Measurements from ENCODE around the gene PLXNA1.

Gene PLXNA1

DNA sequence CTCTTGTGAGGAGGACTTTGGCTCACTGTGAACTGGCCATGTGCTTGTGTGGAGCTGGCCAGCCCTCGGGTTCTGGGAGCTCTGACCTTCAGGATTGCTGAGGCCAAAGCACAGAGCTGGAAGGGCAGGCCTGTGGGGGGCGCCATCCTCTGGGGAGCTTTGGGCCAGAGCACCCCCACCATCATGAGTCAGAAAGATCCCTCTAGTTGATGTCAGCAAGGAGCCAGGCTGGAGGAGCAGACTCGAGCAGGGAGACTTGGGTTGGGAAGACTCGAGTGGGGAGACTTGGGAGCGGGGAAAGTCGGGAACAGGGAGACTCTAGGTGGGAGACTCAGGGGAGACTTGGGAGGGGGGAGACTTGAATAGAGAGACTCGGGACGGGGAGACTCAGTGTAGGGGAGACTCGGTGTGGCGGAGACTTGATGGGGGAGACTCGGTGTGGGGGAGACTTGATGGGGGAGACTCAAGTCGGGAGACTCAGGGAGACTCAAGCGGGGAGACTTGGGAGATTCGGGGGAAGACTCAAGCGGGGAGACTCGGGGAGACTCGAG is 37.7 kb upstream of the PLXNA1 start:
- H3K4me3 ChIP-seq (ENCODE audit: low read depth, low read length), result no peak overlapping the region
- TF ChIP-seq, protein P1, sequence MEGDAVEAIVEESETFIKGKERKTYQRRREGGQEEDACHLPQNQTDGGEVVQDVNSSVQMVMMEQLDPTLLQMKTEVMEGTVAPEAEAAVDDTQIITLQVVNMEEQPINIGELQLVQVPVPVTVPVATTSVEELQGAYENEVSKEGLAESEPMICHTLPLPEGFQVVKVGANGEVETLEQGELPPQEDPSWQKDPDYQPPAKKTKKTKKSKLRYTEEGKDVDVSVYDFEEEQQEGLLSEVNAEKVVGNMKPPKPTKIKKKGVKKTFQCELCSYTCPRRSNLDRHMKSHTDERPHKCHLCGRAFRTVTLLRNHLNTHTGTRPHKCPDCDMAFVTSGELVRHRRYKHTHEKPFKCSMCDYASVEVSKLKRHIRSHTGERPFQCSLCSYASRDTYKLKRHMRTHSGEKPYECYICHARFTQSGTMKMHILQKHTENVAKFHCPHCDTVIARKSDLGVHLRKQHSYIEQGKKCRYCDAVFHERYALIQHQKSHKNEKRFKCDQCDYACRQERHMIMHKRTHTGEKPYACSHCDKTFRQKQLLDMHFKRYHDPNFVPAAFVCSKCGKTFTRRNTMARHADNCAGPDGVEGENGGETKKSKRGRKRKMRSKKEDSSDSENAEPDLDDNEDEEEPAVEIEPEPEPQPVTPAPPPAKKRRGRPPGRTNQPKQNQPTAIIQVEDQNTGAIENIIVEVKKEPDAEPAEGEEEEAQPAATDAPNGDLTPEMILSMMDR (IDR thresholded peaks at IDR 0.05; ENCODE audit: borderline replicate concordance, insufficient read depth, low read depth, low read length), result no peak; the same call in 1 of the 2 replicates

DNA sequence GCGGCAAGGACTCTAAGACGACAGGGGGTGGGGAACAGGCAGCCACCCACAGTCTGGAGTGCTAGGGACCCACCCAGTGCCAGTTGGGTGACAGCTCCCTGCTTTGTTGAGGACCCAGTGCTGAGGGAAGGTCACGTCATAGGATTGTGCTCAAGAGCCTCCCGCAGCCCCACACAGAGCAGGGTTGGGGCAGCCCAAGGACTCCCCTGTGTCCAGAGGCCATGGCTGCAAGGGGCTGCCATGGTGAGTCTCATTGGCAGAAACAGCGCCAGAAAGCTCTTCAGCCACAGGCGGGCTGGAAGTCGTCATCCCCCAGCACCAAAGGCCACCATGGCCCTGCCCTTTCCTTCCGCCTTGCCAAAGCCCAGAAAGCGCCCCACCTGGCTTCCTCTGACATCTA is 37.0 kb upstream of the PLXNA1 start:
- TF ChIP-seq, protein P1 (IDR thresholded peaks at IDR 0.05; ENCODE audit: borderline replicate concordance, insufficient read depth, low read depth, low read length), result no peak
- H3K4me3 ChIP-seq (ENCODE audit: low read depth, low read length), result no peak overlapping the region

DNA sequence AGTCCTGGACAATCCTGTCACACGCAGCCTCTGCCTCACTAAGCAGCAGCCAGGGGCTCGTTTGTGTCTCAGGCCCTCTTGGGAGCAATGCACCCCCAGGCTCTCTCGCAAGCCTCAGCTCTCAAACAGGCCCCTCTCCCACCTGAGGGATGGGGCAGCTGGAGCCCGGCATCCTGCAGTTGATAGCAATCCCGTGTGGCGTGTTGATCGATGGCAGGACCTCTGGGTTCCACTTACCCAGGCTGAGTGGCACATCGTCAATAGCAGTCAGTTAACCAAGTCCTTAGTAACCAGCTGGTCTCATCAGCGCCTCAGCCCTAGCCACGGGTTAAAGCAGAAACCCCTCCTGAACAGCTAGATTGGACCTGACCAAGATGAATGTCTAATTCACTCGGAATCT is 36.5 kb upstream of the PLXNA1 start:
- no peak overlapping the region for H3K4me3 ChIP-seq (ENCODE audit: low read depth, low read length)
- TF ChIP-seq, protein P1 (IDR thresholded peaks at IDR 0.05; ENCODE audit: borderline replicate concordance, insufficient read depth, low read depth, low read length), result no peak

DNA sequence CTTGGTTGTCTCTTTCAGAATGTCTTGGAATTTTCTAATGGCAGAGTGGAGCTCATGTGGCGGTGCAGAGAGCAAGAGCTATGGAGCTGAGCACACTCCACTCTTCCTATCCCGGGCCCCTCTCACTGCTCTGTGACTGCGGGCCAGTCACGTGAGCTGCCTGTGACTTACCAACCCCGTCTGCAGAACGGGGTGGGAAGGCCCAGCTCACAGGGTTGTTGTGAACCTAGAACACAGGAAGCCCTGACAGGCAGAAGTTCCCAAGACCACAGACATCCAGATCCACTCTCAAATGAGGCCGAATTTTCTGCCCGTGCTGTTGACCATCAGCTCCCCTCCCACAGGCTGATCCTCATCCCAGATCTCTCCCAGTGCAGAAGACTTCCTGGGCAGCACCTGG is 35.5 kb upstream of the PLXNA1 start:
- H3K4me3 ChIP-seq (ENCODE audit: low read depth, low read length), result no peak overlapping the region
- TF ChIP-seq, protein P1 (IDR thresholded peaks at IDR 0.05; ENCODE audit: borderline replicate concordance, insufficient read depth, low read depth, low read length), result no peak

DNA sequence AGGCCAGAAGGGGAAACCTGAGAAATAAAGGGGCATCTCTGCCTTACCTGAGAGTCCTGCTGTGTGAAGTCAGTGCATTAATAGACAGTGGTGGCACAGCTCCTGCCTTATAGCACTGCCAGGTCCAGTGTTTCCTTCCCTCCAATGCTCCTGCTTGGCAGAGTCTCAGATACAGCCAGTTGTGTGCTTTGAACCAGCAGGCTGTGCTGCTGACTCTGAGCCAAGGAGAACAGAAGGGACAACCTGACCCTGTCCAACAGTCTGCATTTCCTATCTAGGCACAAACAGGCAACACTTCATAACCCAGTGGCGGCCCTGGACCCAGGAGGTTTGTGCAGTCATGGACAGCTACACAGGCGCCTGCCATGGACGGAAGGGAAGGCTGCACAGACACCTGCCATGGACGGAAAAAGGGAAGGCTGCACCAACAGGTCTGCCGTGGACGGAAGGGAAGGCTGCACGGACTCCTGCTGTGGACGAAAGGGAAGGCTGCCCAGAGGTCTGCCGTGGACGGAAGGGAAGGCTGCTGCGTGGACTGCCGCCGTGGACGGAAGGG is 33.9 kb upstream of the PLXNA1 start:
- TF ChIP-seq, protein P1 (IDR thresholded peaks at IDR 0.05; ENCODE audit: borderline replicate concordance, insufficient read depth, low read depth, low read length), result no peak

DNA sequence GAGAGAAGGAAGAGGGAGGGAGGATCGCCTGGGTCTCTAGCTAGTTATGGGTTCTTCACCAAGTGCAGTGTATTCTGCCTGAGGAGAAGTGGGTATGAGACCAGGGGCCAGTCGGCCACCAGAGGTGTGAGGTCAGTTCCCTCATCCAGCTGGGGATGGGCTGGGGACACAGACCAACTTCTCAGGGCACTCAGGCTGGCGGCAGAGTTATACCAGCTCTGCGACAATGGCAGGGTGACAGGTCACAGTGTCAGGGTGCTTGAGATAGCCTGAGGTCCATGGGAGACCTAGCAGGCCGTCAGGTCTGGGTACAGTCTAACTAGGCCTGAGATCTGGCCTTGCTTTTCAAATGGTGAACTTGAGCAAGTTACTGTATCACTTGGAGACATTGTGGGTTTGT is 31.4 kb upstream of the PLXNA1 start:
- H3K4me3 ChIP-seq (ENCODE audit: low read depth, low read length), result no peak overlapping the region
- TF ChIP-seq, protein P1 (IDR thresholded peaks at IDR 0.05; ENCODE audit: borderline replicate concordance, insufficient read depth, low read depth, low read length), result no peak

More for the DNA sequence above, 33.9 kb upstream of the PLXNA1 start:
- H3K4me3 ChIP-seq (ENCODE audit: low read depth, low read length), result no peak overlapping the region

DNA sequence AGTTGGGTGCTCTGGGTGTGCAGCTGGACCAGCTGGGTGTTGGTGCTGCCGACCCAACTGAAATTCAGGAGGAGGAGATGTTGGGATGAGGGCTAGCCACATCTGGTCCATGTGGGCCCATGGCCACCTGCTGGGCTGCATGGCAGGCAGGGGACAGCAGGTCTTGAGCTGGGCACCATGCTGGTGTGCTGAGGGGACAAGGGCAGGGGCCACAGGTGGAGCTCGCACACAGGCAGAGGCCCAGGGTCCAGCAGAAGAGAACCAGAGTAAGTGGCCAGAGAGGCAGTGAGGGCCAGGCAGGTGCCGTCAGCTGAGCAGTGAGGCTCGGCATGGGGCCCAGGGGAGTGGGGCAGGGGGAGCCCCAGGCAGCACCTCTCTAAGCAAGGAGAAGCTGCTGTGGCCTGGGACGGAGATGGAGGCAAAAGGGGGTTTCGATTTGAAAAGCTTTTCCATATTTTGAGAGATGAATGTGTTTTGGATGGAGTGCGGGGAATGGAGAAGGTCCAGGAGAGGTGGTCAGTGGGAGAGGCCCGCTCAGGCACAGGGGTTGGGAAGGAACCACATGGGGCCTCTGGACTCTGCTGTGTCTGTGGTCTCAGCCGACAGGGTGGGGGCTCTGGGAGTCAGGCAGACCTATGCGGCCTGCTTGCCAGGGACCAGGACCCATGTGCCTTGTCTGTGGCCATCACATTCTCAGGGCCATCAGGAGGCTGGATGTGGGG is 30.5 kb upstream of the PLXNA1 start:
- no peak overlapping the region for H3K4me3 ChIP-seq (ENCODE audit: low read depth, low read length)
- TF ChIP-seq, protein P1 (IDR thresholded peaks at IDR 0.05; ENCODE audit: borderline replicate concordance, insufficient read depth, low read depth, low read length), result no peak
